HG02840 (cell line): ENCODE results near the gene ITGBL1.

Source experiments
- ATAC-seq: cut with Tn5 transposase; IDR thresholded peaks from one replicate; pipeline ENCODE4 v1.9.1; 2021; ENCODE audit warnings: mild to moderate bottlenecking, moderate library complexity, moderate number of reproducible peaks; ENCODE audit not compliant: unreplicated experiment, low FRiP score

Gene ITGBL1

DNA sequence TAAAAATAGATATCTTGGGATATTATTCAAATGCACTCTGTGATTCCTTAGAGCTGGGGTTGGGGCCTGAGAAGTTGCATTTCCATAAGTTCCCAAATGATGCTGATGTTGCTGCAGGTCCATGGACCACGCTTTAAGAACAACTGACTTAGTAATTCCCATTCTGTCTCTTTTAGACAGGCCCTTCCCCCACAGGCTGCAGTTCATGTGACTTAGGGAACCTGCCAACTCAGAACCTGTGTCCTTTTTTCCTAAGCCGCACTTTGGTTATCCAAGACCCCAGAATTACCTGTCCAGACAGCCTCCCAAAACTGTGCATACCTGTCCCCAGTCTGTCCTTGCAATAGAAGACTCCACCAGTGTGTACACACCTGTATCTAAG lies 1.7 kb upstream of the ITGBL1 start:
- ATAC-seq: no peak

DNA sequence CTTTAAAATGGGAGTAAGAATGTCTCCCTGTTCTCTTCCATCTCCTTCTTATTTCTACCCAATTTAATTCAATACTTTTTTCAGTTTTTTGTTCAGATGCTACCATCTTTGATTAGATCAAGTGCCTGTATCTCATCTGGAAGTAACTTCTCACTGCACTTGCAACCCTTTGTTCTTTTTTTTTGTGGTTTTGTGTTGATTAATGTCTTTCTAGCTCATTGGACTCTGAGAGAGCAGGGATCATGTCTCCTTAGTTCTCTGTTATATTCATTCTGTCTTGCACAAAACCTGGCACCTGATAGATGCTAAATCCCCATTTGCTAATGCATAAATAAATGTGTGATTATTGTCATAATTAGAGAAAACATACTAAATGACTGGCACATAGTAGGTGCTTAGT lies 834 bp upstream of the ITGBL1 start:
- no peak for ATAC-seq

DNA sequence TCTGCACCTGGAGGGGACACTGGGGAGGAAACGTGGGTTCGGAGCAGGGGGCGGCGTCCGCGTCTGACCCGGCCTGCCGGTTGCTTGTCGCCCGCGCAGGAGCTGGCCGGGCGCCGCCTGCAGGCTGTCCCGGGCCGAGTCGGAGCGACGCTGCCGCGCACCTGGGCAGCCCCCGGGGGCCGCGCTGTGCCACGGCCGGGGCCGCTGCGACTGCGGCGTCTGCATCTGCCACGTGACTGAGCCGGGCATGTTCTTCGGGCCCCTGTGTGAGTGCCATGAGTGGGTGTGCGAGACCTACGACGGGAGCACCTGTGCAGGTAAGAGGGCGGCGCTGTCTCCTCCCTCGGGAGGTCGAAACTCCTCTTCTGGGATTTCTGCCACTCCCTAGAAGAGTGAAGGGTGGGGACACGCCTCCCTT lies 1.3 kb downstream of the ITGBL1 start:
- no peak for ATAC-seq

DNA sequence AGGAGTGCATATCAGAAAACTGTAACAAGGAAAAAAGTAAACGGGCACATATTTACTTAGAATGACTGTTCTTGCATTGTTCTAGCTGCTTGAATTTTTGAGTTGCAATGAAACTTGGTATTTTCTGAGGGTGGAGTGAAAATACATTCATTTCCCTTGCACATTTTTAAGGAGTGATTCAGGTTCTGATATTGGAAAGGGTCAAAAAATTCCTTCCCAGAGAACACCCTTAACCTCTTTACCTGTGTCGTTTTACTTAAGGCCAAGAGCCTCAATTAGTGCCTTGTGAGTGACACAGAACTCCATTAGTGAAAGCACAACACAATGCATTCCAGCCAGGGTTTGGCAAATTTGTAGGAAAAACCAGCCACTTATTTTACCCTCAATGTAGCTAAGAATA lies 2.3 kb downstream of the ITGBL1 start:
- no peak for ATAC-seq

DNA sequence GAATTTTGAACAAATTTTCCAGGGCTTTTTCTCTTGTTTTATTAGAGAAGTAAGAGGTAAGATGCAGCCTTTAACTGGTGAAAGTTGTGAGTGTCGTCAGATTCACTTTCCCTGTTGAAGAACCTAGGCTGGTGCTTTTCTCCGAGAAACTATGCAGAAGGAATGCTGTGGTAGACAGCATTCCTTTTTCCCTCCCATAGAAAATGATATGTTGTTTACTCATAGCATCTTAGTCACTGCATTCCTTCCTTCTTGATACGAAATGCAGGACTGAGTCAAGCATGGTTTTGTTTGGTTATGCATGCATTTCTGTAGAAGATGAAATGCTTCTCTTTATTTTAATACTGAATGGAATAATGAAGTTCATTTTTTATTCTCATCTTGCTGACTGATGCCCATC lies 3.4 kb downstream of the ITGBL1 start:
- ATAC-seq: no peak

DNA sequence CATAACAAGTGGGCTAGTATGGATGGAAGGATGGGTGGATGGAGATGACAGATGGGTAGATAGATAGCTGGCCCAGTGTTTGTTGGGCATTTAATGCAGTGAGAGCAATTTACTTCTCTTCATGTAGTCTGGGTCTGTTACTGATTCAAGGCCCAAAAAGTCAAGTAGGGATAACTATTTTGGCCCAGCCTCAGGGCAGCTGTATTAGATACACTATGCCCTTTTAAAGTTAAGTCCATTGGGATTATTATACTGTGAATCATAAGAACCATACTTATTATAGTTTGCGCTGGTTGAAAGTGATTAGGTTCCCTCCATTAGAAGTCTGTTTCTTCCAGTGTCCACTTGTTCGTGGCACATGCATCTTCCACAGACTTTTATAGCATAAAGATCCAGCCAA lies 4.7 kb downstream of the ITGBL1 start:
- ATAC-seq: no peak

DNA sequence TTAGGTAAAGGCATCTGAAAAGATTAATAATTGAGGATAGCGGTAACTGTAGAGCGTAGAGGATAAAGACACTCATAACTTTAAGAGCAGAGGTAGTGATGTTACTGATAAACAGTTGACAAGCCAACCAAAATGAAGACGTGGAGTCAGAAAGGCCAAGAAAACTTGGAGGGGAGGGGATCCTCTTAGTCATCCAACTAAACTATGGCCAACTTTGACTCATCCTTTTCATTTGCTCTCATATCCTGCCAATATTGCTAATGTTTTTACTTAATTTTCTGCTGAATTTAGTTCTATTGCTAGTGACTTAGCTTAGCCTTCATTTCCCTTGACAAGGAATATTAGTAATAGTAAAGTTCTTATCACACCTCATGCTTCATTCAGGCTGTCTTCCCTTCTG lies 13.4 kb downstream of the ITGBL1 start:
- no peak for ATAC-seq

DNA sequence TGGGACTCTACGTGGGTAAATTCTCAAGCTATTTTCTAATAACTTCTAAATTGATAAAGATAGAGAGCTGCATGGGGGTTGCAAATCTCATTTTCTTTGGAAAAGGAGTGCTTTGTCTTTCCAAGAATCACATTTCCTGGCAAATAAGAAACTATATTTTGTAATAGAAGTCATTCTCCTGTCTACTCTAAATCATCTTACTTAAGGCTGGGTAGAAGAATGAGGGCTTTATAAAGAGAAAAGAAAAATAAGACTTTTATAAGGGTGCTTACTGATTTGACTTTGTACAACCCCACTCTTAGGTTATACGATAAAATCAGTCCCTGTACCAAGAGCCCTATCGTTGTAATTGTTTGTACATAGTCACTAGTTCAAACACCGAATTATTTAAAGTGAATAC lies 14.9 kb downstream of the ITGBL1 start:
- ATAC-seq: no peak

- no peak for ATAC-seq
These were observed 21.0 kb downstream of the ITGBL1 start for GRCh38 chr13:101473458-101473857.

DNA sequence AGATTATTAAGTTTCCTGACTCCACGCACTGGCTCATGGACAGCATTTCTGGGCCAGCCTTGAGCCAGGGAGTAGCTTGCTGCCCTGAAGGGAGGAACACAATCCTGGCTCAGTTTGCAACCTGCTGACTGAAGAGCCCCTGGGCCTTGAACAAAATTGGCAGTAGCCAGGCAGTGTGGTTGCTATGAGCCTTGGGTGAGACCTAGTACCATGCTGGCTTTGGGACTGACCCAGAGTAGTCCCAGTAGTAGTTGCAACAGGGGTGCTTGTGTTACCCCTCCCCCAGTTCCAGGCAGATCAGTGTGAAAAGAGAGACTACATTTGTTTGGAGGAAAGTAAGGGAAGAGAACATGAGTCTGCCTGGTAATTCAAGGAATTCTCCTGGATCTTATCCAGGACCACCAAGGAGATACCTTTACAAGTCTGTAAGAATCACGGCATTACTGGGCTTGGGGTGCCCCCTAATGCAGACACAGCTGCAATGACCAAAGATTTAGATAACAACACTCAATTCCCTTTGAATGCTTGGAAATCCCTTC lies 22.0 kb downstream of the ITGBL1 start:
- no peak for ATAC-seq

- no peak for ATAC-seq
These were observed 23.1 kb downstream of the ITGBL1 start for GRCh38 chr13:101475536-101475935.

- no peak for ATAC-seq
These were observed 28.9 kb downstream of the ITGBL1 start for GRCh38 chr13:101481421-101481820.

- no peak for ATAC-seq
These were observed 34.4 kb downstream of the ITGBL1 start for GRCh38 chr13:101486708-101487437.

DNA sequence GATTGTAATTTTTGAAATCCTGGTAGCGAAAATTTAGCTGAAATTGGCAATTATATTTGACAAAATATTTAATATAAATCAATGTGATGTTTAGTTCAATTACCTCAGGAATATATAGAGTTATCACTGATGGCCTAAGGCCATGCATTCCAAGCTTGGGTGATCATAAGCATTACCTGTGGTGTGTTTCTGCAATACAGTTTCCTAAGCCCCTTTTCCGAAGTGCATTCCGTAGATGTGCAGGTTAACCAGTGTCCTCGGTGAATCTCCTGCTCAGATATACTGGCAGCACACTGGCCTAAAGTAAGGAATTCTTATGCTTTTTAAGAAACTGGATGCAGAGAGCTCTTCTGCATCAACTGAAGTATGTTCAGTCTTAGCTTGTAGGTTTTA lies 35.0 kb downstream of the ITGBL1 start:
- no peak for ATAC-seq

GRCh38 chr13:101488734-101489133 lies 36.3 kb downstream of the ITGBL1 start:
- ATAC-seq: no peak

DNA sequence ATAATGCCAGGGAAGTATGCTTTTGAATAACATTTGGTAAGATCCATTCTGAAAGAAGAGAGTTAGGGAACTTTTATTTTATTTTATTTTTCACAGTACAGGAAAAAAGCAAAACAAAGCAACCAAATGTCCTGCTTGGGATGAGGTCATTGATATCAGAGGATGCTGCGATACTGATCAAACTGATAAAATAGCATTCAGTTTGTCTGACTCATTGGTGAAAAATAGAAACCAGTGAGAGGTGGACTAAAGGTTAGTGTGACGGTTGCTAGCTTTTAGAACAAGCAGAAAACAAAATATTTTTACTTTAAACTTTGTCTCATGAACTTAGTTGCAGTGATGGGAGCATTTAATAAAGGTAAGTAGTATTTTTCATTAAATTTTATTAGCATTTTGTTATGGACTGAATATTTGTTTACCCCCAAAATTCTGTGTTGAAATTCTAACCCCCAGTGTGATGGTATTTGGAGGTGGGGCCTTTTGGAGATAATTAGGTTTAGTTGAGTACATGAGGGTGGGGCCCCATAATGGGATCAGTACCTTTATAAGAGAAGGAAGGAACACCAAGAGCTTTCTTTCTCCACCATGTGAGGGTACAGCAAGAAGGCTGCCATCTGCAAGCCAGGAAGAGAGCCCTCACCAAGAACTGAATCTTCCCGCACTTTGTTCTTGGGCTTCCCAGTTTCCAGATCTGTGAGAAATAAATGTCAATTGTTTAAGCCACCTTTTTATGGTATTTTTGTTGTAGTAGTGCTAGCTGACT lies 37.3 kb downstream of the ITGBL1 start:
- no peak for ATAC-seq

GRCh38 chr13:101490406-101491015 lies 38.0 kb downstream of the ITGBL1 start:
- ATAC-seq: no peak

DNA sequence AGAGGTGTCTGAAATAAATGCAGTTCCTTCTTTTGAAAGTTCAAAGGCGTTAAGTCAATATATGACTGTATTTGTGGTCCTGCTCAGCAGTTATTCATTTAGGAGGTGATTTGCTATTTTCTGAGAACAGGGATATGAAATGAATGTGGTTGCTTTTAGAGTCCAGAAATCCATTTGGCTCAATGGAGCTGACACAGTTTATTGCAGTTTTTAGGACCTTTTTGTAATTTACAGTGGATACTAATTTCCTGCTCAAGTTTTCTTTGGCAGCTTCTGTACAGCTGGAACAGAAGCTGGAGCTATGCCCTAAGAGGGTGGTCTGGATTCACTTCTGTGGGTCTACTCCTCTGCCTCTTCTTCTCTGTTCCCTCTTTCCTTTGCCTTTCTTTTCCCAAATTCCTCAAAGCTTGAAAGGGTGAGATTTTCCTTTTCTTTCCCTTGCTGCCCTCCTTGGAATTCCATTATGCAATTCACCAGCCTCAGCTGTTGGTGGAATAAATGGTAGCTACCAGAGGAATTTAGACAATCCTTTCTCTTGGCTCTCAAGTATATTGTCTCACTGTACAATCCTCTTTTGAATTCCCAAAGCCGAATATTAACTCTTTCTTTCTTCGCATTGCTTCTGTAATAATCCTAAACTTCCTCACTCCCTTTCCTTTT lies 39.9 kb downstream of the ITGBL1 start:
- no peak for ATAC-seq

DNA sequence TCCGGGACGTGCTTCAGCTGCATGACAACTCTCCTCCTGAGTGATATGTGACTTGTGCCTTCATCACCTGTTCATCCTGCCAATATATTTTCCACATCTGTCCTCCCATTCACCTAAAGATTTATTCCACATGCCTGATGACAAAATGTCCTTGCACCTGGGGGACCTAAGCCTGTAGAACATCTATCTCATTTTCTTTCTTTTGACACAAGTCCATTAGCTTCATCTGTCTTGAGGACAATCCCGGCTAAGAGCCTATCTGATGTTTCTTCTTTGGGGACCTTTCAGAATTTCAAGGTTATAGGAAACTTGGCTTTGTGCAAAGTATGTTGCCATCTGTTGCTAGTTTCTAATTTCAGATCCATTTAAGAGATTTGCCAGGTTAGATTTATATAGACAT lies 41.1 kb downstream of the ITGBL1 start:
- no peak for ATAC-seq

- ATAC-seq: no peak
These were observed 46.9 kb downstream of the ITGBL1 start for GRCh38 chr13:101499406-101499805.

GRCh38 chr13:101502618-101503017 lies 50.1 kb downstream of the ITGBL1 start:
- ATAC-seq: no peak
